Tibial nerve (tissue), 3 donors: ENCODE measurements around the gene CLEC16A.

Source experiments
- CTCF ChIP-seq, 5 experiments: fragments of 200-600 bp in 3 of 5; fragments of 450-650 bp in 2 of 5; sonication (generic) in 3 of 5; IDR thresholded peaks; one replicate each; pipeline ENCODE4 v1.5.1; 2016 to 2019; ENCODE audit warnings: antibody characterized with exemption in 5 of 5, mild to moderate bottlenecking in 3 of 5, moderate library complexity in 2 of 5
- POLR2A ChIP-seq, 2 donors: fragments of 450-650 bp; IDR thresholded peaks; one replicate each; pipeline ENCODE4 v1.6.1; 2017; ENCODE audit warnings: antibody characterized with exemption in 2 of 2, mild to moderate bottlenecking in 2 of 2, moderate library complexity in 2 of 2

- TF ChIP-seq POLR2A (IDR thresholded peaks at IDR 0.05) = no peak
- no peak for TF ChIP-seq CTCF (IDR thresholded peaks at IDR 0.05)
These were observed 254.0 kb downstream of the CLEC16A start for GRCh38 chr16:11198375-11198774.
